K562 (cell line): ENCODE data around the gene OMP. TPM values are rescaled to one million over a fixed set of nuclear protein-coding genes. Genes with fewer than 3 reads are reported as not detected.

ENCODE experiments used
- CAMTA2 ChIP-seq: fragments of 250-450 bp; sonication (Bioruptor Pico); conservative IDR thresholded peaks from 2 replicates; pipeline ENCODE4 v1.5.1; 2022
- ZNF274 ChIP-seq: IDR thresholded peaks from 2 replicates; pipeline ENCODE4 v1.6.1; 2011; ENCODE audit warnings: low read depth, mild to moderate bottlenecking, low read length, moderate library complexity, borderline replicate concordance
- ZNF507 ChIP-seq: conservative IDR thresholded peaks from 2 replicates; pipeline ENCODE4 v1.6.1; 2017; ENCODE audit warnings: missing genetic modification characterization, missing compliant biosample characterization
- ZNF766 ChIP-seq: fragments of 200-800 bp; sonication (Bioruptor generic); conservative IDR thresholded peaks from 2 replicates; pipeline ENCODE4 v1.6.1; 2016; ENCODE audit warnings: missing genetic modification characterization, missing compliant biosample characterization
- polyA plus RNA-seq, 8 experiments: library from polyadenylated mRNA; depleted of rRNA in 4 of 8; stranded (reverse) in 5 of 8; unstranded in 3 of 8; fragments of >200 nt; fragmentation: Nextera tagmentation in 2 of 8; fragmentation: Illumina TruSeq in 1 of 8; extraction: Ambion mirVana in 2 of 8; extraction: Trizol in 1 of 8; gene quantifications; 2 replicates each; pipeline versions ENCODE4 v1.2.1 to v1.2.3, GENCODE V29; 2011 to 2014; ENCODE audit warnings: inconsistent platforms in 1 of 8, missing spikeins in 1 of 8
- total RNA-seq, 7 experiments: library from RNA; depleted of rRNA in 6 of 7; stranded (reverse); fragments of >200 nt in 6 of 7; fragmentation: Illumina TruSeq in 2 of 7; extraction: Trizol in 2 of 7; gene quantifications; 2 replicates each; pipeline versions ENCODE4 v1.2.1 to v1.2.3, GENCODE V29; 2011 to 2021; ENCODE audit warnings: low replicate concordance in 1 of 7
- TF ChIP-seq, protein P1 (sequence below), 2 experiments: fragments of 450-650 bp in 1 of 2; sonication (generic) in 1 of 2; formaldehyde crosslinking in 1 of 2; IDR thresholded peaks; 2 replicates each; pipeline versions ENCODE4 v1.7.1 to v1.9.0; 2016 to 2022; ENCODE audit warnings: inconsistent platforms in 1 of 2, mild to moderate bottlenecking in 1 of 2, missing genetic modification reagents in 1 of 2

Gene OMP
- total and polyA plus RNA-seq, 9 of the 15 experiments (the other 6 are each of a cell fraction or from before 2014, with no cell fraction given), result not detected

DNA sequence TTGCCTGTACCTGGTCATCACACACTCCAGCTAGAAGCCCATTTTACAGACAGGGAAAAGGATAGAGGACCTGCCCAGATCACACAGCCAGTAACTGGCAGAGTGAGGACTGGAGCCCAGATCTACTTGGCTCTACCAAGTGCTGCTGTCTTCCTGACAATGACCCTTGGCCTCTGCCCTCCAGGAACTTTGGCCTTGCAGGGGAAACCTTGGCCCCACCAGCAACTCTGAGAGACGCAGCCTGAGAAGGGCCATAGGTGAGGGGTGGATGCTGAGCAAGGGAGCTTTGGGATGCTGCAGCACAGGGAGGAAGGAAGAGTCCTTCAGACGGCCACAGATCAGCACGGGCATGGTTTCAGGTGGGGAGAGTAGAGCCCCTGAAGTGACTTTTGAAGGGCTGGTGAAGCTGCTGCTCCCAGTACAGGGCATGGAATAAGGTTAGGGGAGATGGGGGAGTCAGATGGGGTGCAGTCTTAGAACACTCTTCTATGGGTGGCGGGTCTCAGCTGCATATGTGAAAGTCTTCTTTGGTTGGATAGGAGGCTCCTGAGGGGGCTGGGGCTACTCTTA, 37.9 kb upstream of the OMP start (continued):
- TF ChIP-seq, protein P1, sequence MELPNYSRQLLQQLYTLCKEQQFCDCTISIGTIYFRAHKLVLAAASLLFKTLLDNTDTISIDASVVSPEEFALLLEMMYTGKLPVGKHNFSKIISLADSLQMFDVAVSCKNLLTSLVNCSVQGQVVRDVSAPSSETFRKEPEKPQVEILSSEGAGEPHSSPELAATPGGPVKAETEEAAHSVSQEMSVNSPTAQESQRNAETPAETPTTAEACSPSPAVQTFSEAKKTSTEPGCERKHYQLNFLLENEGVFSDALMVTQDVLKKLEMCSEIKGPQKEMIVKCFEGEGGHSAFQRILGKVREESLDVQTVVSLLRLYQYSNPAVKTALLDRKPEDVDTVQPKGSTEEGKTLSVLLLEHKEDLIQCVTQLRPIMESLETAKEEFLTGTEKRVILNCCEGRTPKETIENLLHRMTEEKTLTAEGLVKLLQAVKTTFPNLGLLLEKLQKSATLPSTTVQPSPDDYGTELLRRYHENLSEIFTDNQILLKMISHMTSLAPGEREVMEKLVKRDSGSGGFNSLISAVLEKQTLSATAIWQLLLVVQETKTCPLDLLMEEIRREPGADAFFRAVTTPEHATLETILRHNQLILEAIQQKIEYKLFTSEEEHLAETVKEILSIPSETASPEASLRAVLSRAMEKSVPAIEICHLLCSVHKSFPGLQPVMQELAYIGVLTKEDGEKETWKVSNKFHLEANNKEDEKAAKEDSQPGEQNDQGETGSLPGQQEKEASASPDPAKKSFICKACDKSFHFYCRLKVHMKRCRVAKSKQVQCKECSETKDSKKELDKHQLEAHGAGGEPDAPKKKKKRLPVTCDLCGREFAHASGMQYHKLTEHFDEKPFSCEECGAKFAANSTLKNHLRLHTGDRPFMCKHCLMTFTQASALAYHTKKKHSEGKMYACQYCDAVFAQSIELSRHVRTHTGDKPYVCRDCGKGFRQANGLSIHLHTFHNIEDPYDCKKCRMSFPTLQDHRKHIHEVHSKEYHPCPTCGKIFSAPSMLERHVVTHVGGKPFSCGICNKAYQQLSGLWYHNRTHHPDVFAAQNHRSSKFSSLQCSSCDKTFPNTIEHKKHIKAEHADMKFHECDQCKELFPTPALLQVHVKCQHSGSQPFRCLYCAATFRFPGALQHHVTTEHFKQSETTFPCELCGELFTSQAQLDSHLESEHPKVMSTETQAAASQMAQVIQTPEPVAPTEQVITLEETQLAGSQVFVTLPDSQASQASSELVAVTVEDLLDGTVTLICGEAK (IDR thresholded peaks at IDR 0.05), result no peak
- TF ChIP-seq, protein P1 (CRISPR knock-in tag; IDR thresholded peaks at IDR 0.05), result no peak
- TF ChIP-seq ZNF274 (no peak), ZNF766 (CRISPR knock-in tag) (no peak), CAMTA2 (no peak), ZNF507 (tag) (no peak)
- TF ChIP-seq, all 486 proteins: peak for 0
